ENCODE data around the gene ADSL.

Gene ADSL

DNA sequence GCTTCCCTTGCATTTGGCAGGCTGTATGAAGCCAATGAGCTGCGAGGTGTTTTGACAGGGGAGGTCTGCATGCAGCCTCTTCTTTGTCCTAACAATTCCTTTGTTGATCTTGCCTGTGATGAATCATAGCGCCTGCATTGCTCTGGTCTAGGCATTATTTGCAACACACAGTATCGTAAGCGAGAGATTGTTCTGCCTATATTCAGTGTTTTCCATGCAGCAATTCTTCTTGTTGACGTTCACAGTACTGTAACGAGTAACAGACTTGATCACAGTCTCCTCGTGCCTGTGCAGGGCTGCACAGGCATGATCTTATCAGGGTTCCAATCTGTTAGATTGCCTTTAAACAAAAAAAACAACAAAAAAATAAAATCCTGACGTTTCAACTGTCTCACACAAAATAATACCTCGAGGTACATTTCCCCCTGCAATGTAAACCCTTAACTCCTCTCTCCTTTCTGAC lies 13.9 kb upstream of the ADSL start:
- DNase-seq (ENCODE audit: low read depth) = no peak
- H3K4me3 ChIP-seq (ENCODE audit: low read depth, low read length) = no peak overlapping the region
- TF ChIP-seq, protein P1, sequence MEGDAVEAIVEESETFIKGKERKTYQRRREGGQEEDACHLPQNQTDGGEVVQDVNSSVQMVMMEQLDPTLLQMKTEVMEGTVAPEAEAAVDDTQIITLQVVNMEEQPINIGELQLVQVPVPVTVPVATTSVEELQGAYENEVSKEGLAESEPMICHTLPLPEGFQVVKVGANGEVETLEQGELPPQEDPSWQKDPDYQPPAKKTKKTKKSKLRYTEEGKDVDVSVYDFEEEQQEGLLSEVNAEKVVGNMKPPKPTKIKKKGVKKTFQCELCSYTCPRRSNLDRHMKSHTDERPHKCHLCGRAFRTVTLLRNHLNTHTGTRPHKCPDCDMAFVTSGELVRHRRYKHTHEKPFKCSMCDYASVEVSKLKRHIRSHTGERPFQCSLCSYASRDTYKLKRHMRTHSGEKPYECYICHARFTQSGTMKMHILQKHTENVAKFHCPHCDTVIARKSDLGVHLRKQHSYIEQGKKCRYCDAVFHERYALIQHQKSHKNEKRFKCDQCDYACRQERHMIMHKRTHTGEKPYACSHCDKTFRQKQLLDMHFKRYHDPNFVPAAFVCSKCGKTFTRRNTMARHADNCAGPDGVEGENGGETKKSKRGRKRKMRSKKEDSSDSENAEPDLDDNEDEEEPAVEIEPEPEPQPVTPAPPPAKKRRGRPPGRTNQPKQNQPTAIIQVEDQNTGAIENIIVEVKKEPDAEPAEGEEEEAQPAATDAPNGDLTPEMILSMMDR (IDR thresholded peaks at IDR 0.05; ENCODE audit: control insufficient read depth, extremely low read depth, insufficient read depth) = no peak

DNA sequence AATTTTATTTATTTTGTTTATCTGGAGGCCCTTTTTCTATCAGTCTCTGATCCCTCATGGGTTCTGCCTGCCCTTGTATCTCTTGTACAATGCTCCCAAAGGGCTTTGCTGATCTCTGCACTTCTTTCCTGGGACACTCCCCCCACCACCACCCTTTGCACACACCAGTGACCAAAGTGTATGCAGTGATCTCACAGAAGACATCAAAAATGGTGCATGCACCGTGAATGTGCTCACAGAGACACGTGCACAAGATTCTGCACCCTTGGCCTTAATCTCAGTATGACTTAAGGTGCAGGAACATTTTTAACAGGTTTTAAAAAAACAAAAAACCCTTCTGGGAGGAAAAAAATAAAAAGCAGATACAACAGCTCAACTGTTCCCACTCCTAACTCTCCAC lies 12.2 kb upstream of the ADSL start:
- no peak for DNase-seq (ENCODE audit: low read depth)
- TF ChIP-seq, protein P1 (IDR thresholded peaks at IDR 0.05; ENCODE audit: control insufficient read depth, extremely low read depth, insufficient read depth) = no peak
- H3K4me3 ChIP-seq (ENCODE audit: low read depth, low read length) = no peak overlapping the region

DNA sequence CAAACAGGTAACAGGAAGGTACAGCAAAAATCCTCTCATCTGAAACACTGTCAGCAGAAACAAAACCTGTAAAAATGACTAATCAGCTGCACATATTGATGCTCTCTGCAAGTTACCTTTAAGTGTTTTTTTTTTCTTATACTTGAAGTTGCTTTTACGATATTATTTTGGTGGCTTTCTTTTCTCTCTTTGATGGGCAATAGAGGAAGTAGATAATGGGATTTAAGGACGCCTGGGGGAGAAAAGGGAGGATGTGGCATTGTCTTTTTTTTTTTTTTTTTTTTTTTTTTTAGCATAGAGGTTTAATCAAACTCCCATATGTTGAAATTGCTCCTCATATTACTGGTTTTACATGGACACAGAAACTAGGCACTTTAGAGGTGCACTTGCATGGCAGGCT lies 11.4 kb upstream of the ADSL start:
- no peak overlapping the region for H3K4me3 ChIP-seq (ENCODE audit: low read depth, low read length)
- no peak for DNase-seq (ENCODE audit: low read depth)
- TF ChIP-seq, protein P1 (IDR thresholded peaks at IDR 0.05; ENCODE audit: control insufficient read depth, extremely low read depth, insufficient read depth) = no peak

DNA sequence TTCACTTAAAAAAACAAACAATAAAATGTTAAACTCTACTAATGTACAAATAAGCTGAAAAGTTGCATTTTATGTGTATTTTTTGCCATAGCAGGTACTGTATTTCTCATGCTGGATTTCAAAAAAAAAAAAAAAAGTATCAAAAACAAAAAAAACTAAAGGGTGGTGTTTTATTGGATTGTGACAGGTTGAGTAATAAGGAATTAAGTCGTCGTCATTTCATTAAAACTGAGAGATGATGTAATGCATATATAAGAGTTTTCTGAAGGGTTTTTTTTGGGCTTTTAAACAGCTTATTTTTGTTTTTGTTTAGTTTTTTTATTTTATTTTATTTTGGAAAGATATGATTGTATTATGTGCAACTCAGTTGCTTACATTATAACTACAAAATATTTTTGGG lies 10.9 kb upstream of the ADSL start:
- DNase-seq (ENCODE audit: low read depth) = no peak
- TF ChIP-seq, protein P1 (IDR thresholded peaks at IDR 0.05; ENCODE audit: control insufficient read depth, extremely low read depth, insufficient read depth) = no peak
- no peak overlapping the region for H3K4me3 ChIP-seq (ENCODE audit: low read depth, low read length)

DNA sequence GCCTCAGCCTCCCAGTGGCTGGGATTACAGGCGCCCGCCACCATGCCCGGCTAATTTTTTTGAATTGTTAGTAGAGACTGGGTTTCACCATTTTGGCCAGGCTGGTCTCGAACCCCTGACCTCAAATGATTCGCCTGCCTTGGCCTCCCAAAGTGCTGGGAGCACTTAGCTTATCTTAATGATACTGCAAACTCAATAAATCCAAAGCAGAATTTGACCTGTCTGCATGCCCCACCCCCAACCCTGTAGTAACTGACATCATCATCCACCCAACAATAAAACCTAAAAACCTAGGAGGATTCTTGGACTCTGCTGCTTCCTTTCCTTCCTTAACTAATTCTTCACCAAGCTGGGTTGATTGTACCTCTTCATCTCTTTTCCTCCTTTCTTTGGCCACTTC lies 6.3 kb upstream of the ADSL start:
- H3K4me3 ChIP-seq (ENCODE audit: low read depth, low read length) = no peak overlapping the region
- TF ChIP-seq, protein P1 (IDR thresholded peaks at IDR 0.05; ENCODE audit: control insufficient read depth, extremely low read depth, insufficient read depth) = no peak
- no peak for DNase-seq (ENCODE audit: low read depth)

DNA sequence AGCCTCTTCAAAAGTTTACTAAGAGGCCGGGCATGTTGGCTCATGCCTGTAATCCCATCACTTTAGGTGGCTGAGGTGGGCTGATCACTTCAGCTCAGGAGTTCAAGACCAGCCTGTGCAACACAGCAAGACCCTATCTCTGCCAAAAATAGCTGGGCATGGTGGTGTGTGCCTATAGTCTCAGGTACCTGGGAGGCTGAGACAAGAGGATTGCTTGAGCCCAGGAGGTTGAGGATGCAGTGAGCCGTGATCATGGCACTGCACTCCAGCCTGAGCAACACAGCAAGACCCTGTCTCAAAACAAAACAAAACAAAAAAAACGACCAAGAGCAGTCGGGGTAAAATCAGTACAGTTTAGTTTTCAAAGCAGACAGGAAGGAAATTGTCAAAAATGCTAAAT lies 4.7 kb upstream of the ADSL start:
- no peak for DNase-seq (ENCODE audit: low read depth)
- TF ChIP-seq, protein P1 (IDR thresholded peaks at IDR 0.05; ENCODE audit: control insufficient read depth, extremely low read depth, insufficient read depth) = no peak
- H3K4me3 ChIP-seq (ENCODE audit: low read depth, low read length) = no peak overlapping the region

DNA sequence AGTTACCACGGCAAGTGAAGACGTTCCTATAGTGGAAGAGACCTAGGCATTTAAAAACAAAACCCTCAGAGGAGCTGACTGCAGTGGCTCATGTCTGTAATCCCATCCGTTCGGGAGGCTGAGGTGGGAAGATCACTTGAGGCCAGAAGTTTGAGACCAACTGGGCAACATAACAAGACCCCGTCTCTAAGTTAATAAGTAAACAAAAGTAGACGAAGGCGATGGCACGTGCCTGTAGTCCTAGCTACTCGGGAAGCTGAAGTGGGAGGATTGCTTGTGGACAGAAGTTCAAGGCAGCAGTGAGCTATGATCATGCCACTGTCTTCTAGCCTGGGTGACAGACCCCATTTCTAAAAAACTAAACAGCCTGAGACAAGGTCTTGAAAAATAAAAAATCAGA lies 3.8 kb upstream of the ADSL start:
- TF ChIP-seq, protein P1 (IDR thresholded peaks at IDR 0.05; ENCODE audit: control insufficient read depth, extremely low read depth, insufficient read depth) = no peak
- no peak for DNase-seq (ENCODE audit: low read depth)

More for the DNA sequence above, 3.8 kb upstream of the ADSL start:
- no peak overlapping the region for H3K4me3 ChIP-seq (ENCODE audit: low read depth, low read length)
